Melanocyte of skin (primary cell): ENCODE results near the gene PABPC5. TPM values are rescaled to one million over a fixed set of nuclear protein-coding genes. Genes with fewer than 3 reads are reported as not detected.

Experiments
- small RNA-seq, 2 donors: library from RNA; depleted of rRNA; stranded (forward); fragments of <200 nt; gene quantifications; one replicate each; pipeline ENCODE3, GENCODE V24; 2012
- total RNA-seq, 2 donors: library from RNA; depleted of rRNA; stranded (reverse); fragments of >200 nt; gene quantifications; 2 replicates each; pipeline ENCODE4 v1.2.3, GENCODE V29; 2012

Gene PABPC5
- 1 to 10 TPM; 4.0 to 4.1 TPM for total RNA-seq

DNA sequence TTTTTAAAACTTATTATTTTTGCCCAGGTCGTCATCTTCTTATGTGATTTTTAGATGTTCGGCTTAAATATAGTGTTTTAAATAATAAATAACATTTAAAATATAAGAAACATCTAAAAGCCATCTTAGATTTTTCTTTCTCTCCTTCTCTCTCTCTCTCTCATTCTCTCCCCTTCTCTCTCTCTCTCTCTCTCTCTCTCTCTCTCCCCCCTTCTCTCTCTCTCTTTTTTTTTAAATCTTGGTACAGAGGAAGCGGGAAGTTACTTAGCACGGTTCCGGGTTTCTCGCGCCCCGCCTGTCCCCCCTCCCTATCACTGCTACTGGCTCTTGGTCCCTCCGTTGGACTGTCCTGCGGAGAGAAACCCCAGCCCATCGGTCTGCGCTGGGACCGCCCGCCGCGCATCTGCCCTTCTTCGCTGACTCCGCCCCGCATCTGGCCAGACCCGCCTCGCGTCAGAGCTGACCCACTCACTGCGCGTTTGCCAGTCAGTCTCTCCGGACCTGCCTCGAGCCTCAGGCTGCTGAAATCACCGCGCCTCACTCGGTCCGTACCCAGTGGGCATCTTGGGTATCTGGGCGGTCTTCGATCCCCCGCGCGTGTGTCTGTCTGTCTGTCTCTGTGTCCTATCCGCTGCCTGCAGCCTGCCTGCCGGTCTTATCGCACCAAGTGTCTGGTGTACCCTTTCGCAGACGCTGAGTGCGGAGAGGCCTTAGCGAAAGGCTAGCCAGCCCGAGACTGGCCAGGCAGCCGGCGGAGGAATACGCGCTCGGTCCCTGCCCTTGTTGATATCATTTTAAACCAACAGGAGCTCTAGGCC, at the start of gene PABPC5:
PABPC5 (plus strand) TSS at position 489 of the 818 bp plus-strand sequence. CDS start 739 bp downstream, outside the sequence.

Small RNA genes within 50 kb of the gene (small RNA-seq; reads per million reads assigned to genes)
- 0 reads per million in 2 donors for gene AL662874.1
